PC-9 (cell line): ENCODE results near the gene AGAP3. TPM values are rescaled to one million over a fixed set of nuclear protein-coding genes. Genes with fewer than 3 reads are reported as not detected.
A peak's percentile ranks its signal among the peaks of the same experiment; 100 is the strongest.

Experiments used
- BruUV-seq: library from RNA; stranded (reverse); fragments of 400-500 nt; replicated peaks from 2 replicates; lab custom pipeline; 2021; lab: Mats Ljungman, UMichigan
- CTCF ChIA-PET: fragments of 300-600 bp; sonication (Branson Sonifier 250); formaldehyde crosslinking; loops from one replicate; lab custom pipeline; 2022; ENCODE audit warnings: antibody characterized with exemption; lab: Charles Lee
- POLR2A ChIA-PET: fragments of 300-600 bp; sonication (Branson Sonifier 250); formaldehyde crosslinking; loops from one replicate; lab custom pipeline; 2022; ENCODE audit warnings: antibody characterized with exemption; ENCODE audit not compliant: unreplicated experiment; lab: Charles Lee
- DNase-seq, 2 experiments: peaks; one replicate each; pipeline versions ENCODE4 v3.0.0 to v3.0.0-alpha.2; 2015 to 2022; ENCODE audit warnings: mixed read lengths in 1 of 2
- H2AFZ ChIP-seq: fragments of 200-600 bp; sonication (generic); 2 replicates; pipeline ENCODE4 v1.8.1; 2017; ENCODE audit warnings: antibody characterized with exemption
- H3F3A ChIP-seq: fragments of 200-600 bp; sonication (generic); 2 replicates; pipeline ENCODE4 v1.8.1; 2017; ENCODE audit warnings: antibody characterized with exemption, mild to moderate bottlenecking, low read depth; ENCODE audit not compliant: insufficient read depth
- H3K27ac ChIP-seq: fragments of 200-600 bp; sonication (generic); 2 replicates; pipeline ENCODE4 v1.6.1; 2016; ENCODE audit warnings: mixed run types
- H3K27me3 ChIP-seq: fragments of 200-600 bp; sonication (generic); 2 replicates; pipeline ENCODE4 v1.6.1; 2016; ENCODE audit warnings: low read depth, mixed run types; ENCODE audit not compliant: insufficient read depth
- H3K36me3 ChIP-seq: fragments of 200-600 bp; sonication (generic); 2 replicates; pipeline ENCODE4 v1.6.1; 2016; ENCODE audit warnings: low read depth, mixed run types
- H3K4me1 ChIP-seq: fragments of 200-600 bp; sonication (generic); replicated peaks from 2 replicates; pipeline ENCODE4 v1.6.1; 2016; ENCODE audit warnings: mixed run types; ENCODE audit not compliant: insufficient read depth
- H3K4me2 ChIP-seq: fragments of 200-600 bp; sonication (generic); 2 replicates; pipeline ENCODE4 v1.6.1; 2017; ENCODE audit warnings: mixed run types
- H3K4me3 ChIP-seq: fragments of 200-600 bp; sonication (generic); 2 replicates; pipeline ENCODE4 v1.6.1; 2016; ENCODE audit warnings: mixed run types
- H3K79me2 ChIP-seq: fragments of 200-600 bp; sonication (generic); 2 replicates; pipeline ENCODE4 v1.6.1; 2017; ENCODE audit warnings: low read depth, mixed run types
- H3K9me2 ChIP-seq: fragments of 200-600 bp; sonication (generic); 2 replicates; pipeline ENCODE4 v1.8.1; 2017; ENCODE audit warnings: mild to moderate bottlenecking; ENCODE audit not compliant: insufficient read depth
- H3K9me3 ChIP-seq: fragments of 200-600 bp; sonication (generic); 2 replicates; pipeline ENCODE4 v1.8.1; 2016; ENCODE audit warnings: low read depth; ENCODE audit not compliant: insufficient read depth
- H4K20me1 ChIP-seq: fragments of 200-600 bp; sonication (generic); 2 replicates; pipeline ENCODE4 v1.8.1; 2017; ENCODE audit not compliant: insufficient read depth
- EZH2 ChIP-seq: fragments of 200-600 bp; sonication (generic); IDR thresholded peaks from 2 replicates; pipeline ENCODE4 v1.8.0; 2017; ENCODE audit warnings: antibody characterized with exemption, low read depth
- intact Hi-C: fragments of 100-400 bp; cut with micrococcal nuclease; formaldehyde crosslinking; loops from one replicate; pipeline ENCODE4 v1.10.0; 2022; ENCODE audit not compliant: unreplicated experiment
- total RNA-seq: library from RNA; stranded (reverse); gene quantifications from 2 replicates; pipeline ENCODE4 v1.2.3, GENCODE V29; 2021
- TF ChIP-seq, protein P1 (sequence below): fragments of 200-600 bp; sonication (generic); conservative IDR thresholded peaks from 2 replicates; pipeline ENCODE4 v1.6.1; 2017; ENCODE audit warnings: mixed run types, antibody characterized with exemption, mild to moderate bottlenecking, moderate library complexity

The AGAP3 gene
- total RNA-seq, 1 experiment from 2014 or later = 103 TPM

DNA sequence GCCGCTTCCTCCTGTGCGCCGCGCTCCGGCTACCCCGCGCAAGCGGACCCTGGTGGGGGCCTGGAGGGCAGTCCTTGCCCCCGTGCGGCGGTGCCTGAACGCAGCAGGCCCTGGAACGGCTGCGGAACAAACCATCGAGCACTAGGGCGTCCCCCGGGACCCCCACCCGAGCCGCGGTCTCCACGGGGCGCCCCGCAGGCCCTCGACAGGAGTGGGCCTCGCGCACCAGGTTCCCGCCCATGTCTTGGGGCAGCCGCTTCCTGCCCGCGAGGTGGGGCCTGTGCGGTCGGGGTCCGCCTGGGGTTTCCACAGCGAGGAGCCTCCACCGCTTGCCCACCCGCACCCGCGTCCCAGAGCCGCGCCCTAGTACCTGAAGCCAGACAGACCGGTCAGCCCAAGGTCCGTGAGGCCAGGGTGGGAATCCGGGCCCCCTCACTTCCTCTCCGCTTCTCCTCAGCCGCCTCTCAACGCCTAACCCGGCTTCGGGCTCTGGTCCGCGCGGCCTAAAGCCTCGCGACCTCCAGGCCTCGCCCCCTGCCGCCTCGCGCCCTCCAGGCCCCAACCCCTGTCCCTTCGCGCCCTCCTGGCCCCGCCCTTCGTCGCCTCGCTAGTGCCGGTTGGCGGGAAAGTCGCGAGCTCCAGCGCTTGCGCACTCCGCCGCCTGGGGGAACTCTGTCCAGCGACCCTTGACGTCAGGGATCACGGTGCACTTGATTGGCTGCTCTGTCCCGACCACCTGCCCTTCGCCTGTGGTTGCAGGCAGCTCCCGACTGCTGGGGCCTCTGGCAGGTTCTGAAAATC, 88.2 kb downstream of the AGAP3 start:
- Histone ChIP-seq H3K4me2 (no peak overlapping the region), H3K27ac (no peak overlapping the region), H3K9me3 (no peaks in the 10 kb centered on the region), H3K4me3 (no peak overlapping the region), H3F3A (no peaks in the 10 kb centered on the region), H3K4me1 (no peaks in the 10 kb centered on the region), H2AFZ (no peak overlapping the region), H4K20me1 (no peaks in the 10 kb centered on the region; the same call in 1 of the 2 replicates), H3K79me2 (no peaks in the 10 kb centered on the region), H3K27me3 (peaks cover 67% of the 10 kb centered on the region), H3K9me2 (no peaks in the 10 kb centered on the region), H3K36me3 (no peaks in the 10 kb centered on the region)
- BruUV-seq = no TSS peak
- CTCF ChIA-PET = interaction anchor here (0.6 kb wide), 1 partner anchor 1524 kb away, joined by 3 read pairs; no protein-coding TSS in a partner anchor
- intact Hi-C loops = loop anchor here (5.0 to 10.0 kb wide), 5 partner anchors 68 to 890 kb away; partner anchors contain the start of gene ABCB8
- POLR2A ChIA-PET = interaction anchor here (0.6 kb wide), 1 partner anchor 58 kb away, joined by 5 read pairs; no protein-coding TSS in a partner anchor
- no peak for DNase-seq
- TF ChIP-seq, protein P1, sequence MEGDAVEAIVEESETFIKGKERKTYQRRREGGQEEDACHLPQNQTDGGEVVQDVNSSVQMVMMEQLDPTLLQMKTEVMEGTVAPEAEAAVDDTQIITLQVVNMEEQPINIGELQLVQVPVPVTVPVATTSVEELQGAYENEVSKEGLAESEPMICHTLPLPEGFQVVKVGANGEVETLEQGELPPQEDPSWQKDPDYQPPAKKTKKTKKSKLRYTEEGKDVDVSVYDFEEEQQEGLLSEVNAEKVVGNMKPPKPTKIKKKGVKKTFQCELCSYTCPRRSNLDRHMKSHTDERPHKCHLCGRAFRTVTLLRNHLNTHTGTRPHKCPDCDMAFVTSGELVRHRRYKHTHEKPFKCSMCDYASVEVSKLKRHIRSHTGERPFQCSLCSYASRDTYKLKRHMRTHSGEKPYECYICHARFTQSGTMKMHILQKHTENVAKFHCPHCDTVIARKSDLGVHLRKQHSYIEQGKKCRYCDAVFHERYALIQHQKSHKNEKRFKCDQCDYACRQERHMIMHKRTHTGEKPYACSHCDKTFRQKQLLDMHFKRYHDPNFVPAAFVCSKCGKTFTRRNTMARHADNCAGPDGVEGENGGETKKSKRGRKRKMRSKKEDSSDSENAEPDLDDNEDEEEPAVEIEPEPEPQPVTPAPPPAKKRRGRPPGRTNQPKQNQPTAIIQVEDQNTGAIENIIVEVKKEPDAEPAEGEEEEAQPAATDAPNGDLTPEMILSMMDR = no peak
- no peak for TF ChIP-seq EZH2

- H3K27me3 ChIP-seq = peaks cover 67% of the 10 kb centered on the region
- CTCF ChIA-PET = interaction anchor here (0.6 kb wide), 1 partner anchor 1525 kb away, joined by 3 read pairs; no protein-coding TSS in a partner anchor
- TF ChIP-seq, protein P1 = no peak
- TF ChIP-seq EZH2 = no peak
- no peaks in the 10 kb centered on the region for H3K4me1 ChIP-seq
- no peaks in the 10 kb centered on the region for H3K36me3 ChIP-seq
- no peaks in the 10 kb centered on the region for H3K79me2 ChIP-seq
- H3K27ac ChIP-seq = no peak overlapping the region
- intact Hi-C loops = loop anchor here (10.0 kb wide), 1 partner anchor 890 kb away; no protein-coding TSS in a partner anchor
- H3F3A ChIP-seq = no peaks in the 10 kb centered on the region
- POLR2A ChIA-PET = interaction anchor here (0.6 kb wide), 1 partner anchor 59 kb away, joined by 5 read pairs; no protein-coding TSS in a partner anchor
- H4K20me1 ChIP-seq = no peaks in the 10 kb centered on the region; the same call in 1 of the 2 replicates
- no TSS peak for BruUV-seq
- no peaks in the 10 kb centered on the region for H3K9me2 ChIP-seq
- DNase-seq = no peak
- H3K4me3 ChIP-seq = no peak overlapping the region
- no peak overlapping the region for H3K4me2 ChIP-seq
- no peak overlapping the region for H2AFZ ChIP-seq
- no peaks in the 10 kb centered on the region for H3K9me3 ChIP-seq
Measured at GRCh38 chr7:151175047-151175792, 88.9 kb downstream of the AGAP3 start.

- Histone ChIP-seq H3K27me3 (peaks cover 67% of the 10 kb centered on the region), H3K9me2 (no peaks in the 10 kb centered on the region), H3K4me2 (no peak overlapping the region), H4K20me1 (no peaks in the 10 kb centered on the region; the same call in 1 of the 2 replicates), H3K79me2 (no peaks in the 10 kb centered on the region), H3K4me1 (no peaks in the 10 kb centered on the region), H3K4me3 (no peak overlapping the region), H3K9me3 (no peaks in the 10 kb centered on the region), H2AFZ (no peak overlapping the region), H3K27ac (no peak overlapping the region), H3F3A (no peaks in the 10 kb centered on the region), H3K36me3 (no peaks in the 10 kb centered on the region)
- intact Hi-C loops = loop anchor here (10.0 kb wide), 1 partner anchor 891 kb away; no protein-coding TSS in a partner anchor
- no peak for TF ChIP-seq EZH2
- TF ChIP-seq, protein P1 = peak; percentile 45
- DNase-seq = peak in 1 of 2 experiments; percentile 43
- CTCF ChIA-PET = interaction anchor here (0.6 kb wide), 1 partner anchor 54 kb away, joined by 4 read pairs; no protein-coding TSS in a partner anchor
- POLR2A ChIA-PET = interaction anchor here (0.5 kb wide), 1 partner anchor 71 kb away, joined by 3 read pairs; no protein-coding TSS in a partner anchor
- BruUV-seq = no TSS peak
Measured at GRCh38 chr7:151175793-151176311, 89.6 kb downstream of the AGAP3 start.
